Measurements from ENCODE around the gene KRT39. TPM values are rescaled to one million over a fixed set of nuclear protein-coding genes. Genes with fewer than 3 reads are reported as not detected.

The KRT39 gene
- total and polyA plus RNA-seq, 2 of the 13 experiments (the other 11 are each of a cell fraction or from before 2014, with no cell fraction given) = 0.07 to 1.2 TPM

- FAIRE-seq = no peak
Measured at GRCh38 chr17:40947929-40948328, 18.8 kb downstream of the KRT39 start.

GRCh38 chr17:40945414-40945813 lies 21.3 kb downstream of the KRT39 start:
- Histone ChIP-seq H3K27ac (ENCODE audit: extremely low read length, insufficient read depth, low read length) (no peak overlapping the region), H4K20me1 (ENCODE audit: insufficient read depth, low read length) (no peaks in the 10 kb centered on the region), H3K4me3 (replicated peaks in 1 of 3; ENCODE audit: insufficient read depth in 1 of 3, low read depth in 2 of 3, low read length in 3 of 3) (no peak overlapping the region), H3K27me3 (ENCODE audit: control insufficient read depth in 1 of 2, insufficient read depth in 2 of 2, low read length in 2 of 2) (no peaks in the 10 kb centered on the region), H3K36me3 (replicated peaks in 1 of 2; ENCODE audit: control insufficient read depth in 1 of 2, insufficient read depth in 2 of 2, low read length in 2 of 2) (no peaks in the 10 kb centered on the region), H3K9ac (ENCODE audit: insufficient read depth, low read depth, low read length) (no peak overlapping the region), H3K9me3 (ENCODE audit: low read length) (no peaks in the 10 kb centered on the region), H2AFZ (ENCODE audit: low read length) (no peak overlapping the region), H3K79me2 (ENCODE audit: insufficient read depth, low read length) (no peaks in the 10 kb centered on the region), H3K4me1 (ENCODE audit: insufficient read depth, low read length) (peaks cover 43% of the 10 kb centered on the region), H3K4me2 (ENCODE audit: low read depth, low read length) (no peak overlapping the region)
- POLR2A ChIA-PET = no interaction called here
- FAIRE-seq (no peak), ATAC-seq (peak; percentile 52; the same call in 2 of the 3 replicates), DNase-seq (ENCODE audit: low spot score) (peak; percentile 64)
- BruUV-seq (replicated peaks) = no TSS peak
- intact Hi-C loops (cut with micrococcal nuclease; ENCODE audit: unreplicated experiment) = no loop called here
- WGBS (ENCODE audit: low lambda C conversion rate) = 79% methylated on average over 6 of the region's 6 CpGs
- in situ Hi-C loops (cut with HindIII; ENCODE audit: extremely low pct_ligation_motif_present, low pct_unique_long_range_greater_than_20kb) = no loop called here
- CTCF ChIA-PET (ENCODE audit: low intra/inter-chr PET ratio, low total read pairs) = no interaction called here
- TF ChIP-seq ZNF207 (IDR thresholded peaks at IDR 0.05; ENCODE audit: borderline replicate concordance) (no peak), ARID5B (CRISPR knock-in tag; IDR thresholded peaks at IDR 0.05) (0 out of 2 replicates have a peak, but pooled peaks have one; percentile 14), CEBPZ (IDR thresholded peaks at IDR 0.05; ENCODE audit: low read length) (no peak), ZNF343 (CRISPR knock-in tag; IDR thresholded peaks at IDR 0.05) (no peak)

More at GRCh38 chr17:40947929-40948328, 18.8 kb downstream of the KRT39 start:
- Histone ChIP-seq H3K27me3 (ENCODE audit: control insufficient read depth in 1 of 2, insufficient read depth in 2 of 2, low read length in 2 of 2) (no peaks in the 10 kb centered on the region), H2AFZ (ENCODE audit: low read length) (no peak overlapping the region), H3K4me3 (replicated peaks in 1 of 3; ENCODE audit: insufficient read depth in 1 of 3, low read depth in 2 of 3, low read length in 3 of 3) (no peak overlapping the region), H3K4me2 (ENCODE audit: low read depth, low read length) (no peak overlapping the region), H3K9me3 (ENCODE audit: low read length) (no peaks in the 10 kb centered on the region), H3K9ac (ENCODE audit: insufficient read depth, low read depth, low read length) (no peak overlapping the region), H3K27ac (ENCODE audit: extremely low read length, insufficient read depth, low read length) (no peak overlapping the region), H4K20me1 (ENCODE audit: insufficient read depth, low read length) (no peaks in the 10 kb centered on the region), H3K79me2 (ENCODE audit: insufficient read depth, low read length) (no peaks in the 10 kb centered on the region), H3K4me1 (ENCODE audit: insufficient read depth, low read length) (peaks cover 68% of the 10 kb centered on the region), H3K36me3 (replicated peaks in 1 of 2; ENCODE audit: control insufficient read depth in 1 of 2, insufficient read depth in 2 of 2, low read length in 2 of 2) (no peaks in the 10 kb centered on the region; a peak in 1 of 5 replicates)
- in situ Hi-C loops (cut with HindIII; ENCODE audit: extremely low pct_ligation_motif_present, low pct_unique_long_range_greater_than_20kb) (no loop called here), intact Hi-C loops (cut with micrococcal nuclease; ENCODE audit: unreplicated experiment) (no loop called here)
- ChIA-PET CTCF (ENCODE audit: low intra/inter-chr PET ratio, low total read pairs) (no interaction called here), POLR2A (no interaction called here)
- 95% methylated on average over 2 of the region's 2 CpGs for WGBS (ENCODE audit: low lambda C conversion rate)
- DNase-seq (ENCODE audit: low spot score) (no peak), ATAC-seq (no peak)
- no TSS peak for BruUV-seq (replicated peaks)
- TF ChIP-seq FOXM1 (CRISPR knock-in tag; IDR thresholded peaks at IDR 0.05) (no peak), CHD4 (IDR thresholded peaks at IDR 0.05; ENCODE audit: borderline replicate concordance, low read length) (peak; percentile 44; the same call in 1 of the 2 replicates), ZNF629 (CRISPR knock-in tag; conservative IDR thresholded peaks at IDR 0.05) (peak; percentile 87)

Measured in HepG2 (cell line).